ENCODE measurements around the gene PGM2L1.

GRCh38 chr11:74327076-74327475 is 71.2 kb downstream of the PGM2L1 start:
- TF ChIP-seq, protein P1, sequence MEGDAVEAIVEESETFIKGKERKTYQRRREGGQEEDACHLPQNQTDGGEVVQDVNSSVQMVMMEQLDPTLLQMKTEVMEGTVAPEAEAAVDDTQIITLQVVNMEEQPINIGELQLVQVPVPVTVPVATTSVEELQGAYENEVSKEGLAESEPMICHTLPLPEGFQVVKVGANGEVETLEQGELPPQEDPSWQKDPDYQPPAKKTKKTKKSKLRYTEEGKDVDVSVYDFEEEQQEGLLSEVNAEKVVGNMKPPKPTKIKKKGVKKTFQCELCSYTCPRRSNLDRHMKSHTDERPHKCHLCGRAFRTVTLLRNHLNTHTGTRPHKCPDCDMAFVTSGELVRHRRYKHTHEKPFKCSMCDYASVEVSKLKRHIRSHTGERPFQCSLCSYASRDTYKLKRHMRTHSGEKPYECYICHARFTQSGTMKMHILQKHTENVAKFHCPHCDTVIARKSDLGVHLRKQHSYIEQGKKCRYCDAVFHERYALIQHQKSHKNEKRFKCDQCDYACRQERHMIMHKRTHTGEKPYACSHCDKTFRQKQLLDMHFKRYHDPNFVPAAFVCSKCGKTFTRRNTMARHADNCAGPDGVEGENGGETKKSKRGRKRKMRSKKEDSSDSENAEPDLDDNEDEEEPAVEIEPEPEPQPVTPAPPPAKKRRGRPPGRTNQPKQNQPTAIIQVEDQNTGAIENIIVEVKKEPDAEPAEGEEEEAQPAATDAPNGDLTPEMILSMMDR (IDR thresholded peaks at IDR 0.05), result no peak
- TF ChIP-seq POLR2A (IDR thresholded peaks at IDR 0.05) (no peak), POLR2AphosphoS5 (IDR thresholded peaks at IDR 0.05) (no peak)
